Measurements from ENCODE around the gene CNTNAP5.

CNTNAP5 gene

DNA sequence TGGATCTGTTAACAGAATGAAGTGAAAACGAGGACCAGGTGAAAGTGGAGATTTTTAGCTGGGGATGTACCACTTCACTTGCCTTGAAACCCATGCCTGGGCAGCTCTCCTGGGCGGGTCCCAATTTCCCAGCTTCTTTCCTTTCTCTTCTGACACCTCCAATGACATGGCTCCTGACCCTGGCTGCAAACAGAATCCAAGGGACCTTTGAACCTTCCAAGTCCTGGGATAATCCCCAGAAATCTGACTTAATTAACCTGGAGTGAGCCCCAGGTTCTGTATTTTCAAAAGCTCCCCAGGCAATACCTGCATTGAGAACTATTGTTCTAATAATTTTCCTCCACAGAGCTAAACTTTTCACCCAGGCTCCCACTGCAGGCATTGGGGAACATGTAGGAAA is 495.9 kb downstream of the CNTNAP5 start:
- no peak overlapping the region for H3K4me3 ChIP-seq (ENCODE audit: low read length)
- DNase-seq (ENCODE audit: low read depth) = no peak
- TF ChIP-seq CTCF (conservative IDR thresholded peaks at IDR 0.05; ENCODE audit: low read depth, low read length) = no peak

- H3K4me3 ChIP-seq (ENCODE audit: low read length) = no peak overlapping the region
- DNase-seq (ENCODE audit: low read depth) = no peak
- no peak for TF ChIP-seq CTCF (conservative IDR thresholded peaks at IDR 0.05; ENCODE audit: low read depth, low read length)
These were observed 498.0 kb downstream of the CNTNAP5 start for GRCh38 chr2:124523096-124523495.

- peak; percentile 30 for DNase-seq (ENCODE audit: low read depth)
- TF ChIP-seq CTCF (conservative IDR thresholded peaks at IDR 0.05; ENCODE audit: low read depth, low read length) = no peak
These were observed 499.2 kb downstream of the CNTNAP5 start for GRCh38 chr2:124524155-124524915.

DNA sequence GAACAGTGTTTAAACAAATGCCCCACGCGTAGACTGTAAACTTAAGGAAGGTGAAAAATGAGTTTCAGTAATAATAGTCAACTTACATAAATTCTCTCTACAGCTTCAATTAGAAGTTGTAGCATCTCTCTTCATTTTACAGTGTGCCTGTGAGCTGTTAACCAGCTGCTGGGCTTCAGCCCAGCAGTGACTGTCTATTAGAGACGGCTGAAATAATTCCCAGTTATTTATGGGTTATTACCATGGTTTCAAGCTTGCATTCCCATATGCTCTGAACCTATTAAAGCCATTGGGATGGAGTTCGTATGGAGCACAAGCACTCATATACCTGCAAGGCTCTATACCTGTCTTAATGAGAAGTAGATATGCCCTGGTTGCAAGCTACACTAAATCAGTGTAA is 501.1 kb downstream of the CNTNAP5 start:
- TF ChIP-seq CTCF (conservative IDR thresholded peaks at IDR 0.05; ENCODE audit: low read depth, low read length) = no peak
- DNase-seq (ENCODE audit: low read depth) = no peak
- H3K4me3 ChIP-seq (ENCODE audit: low read length) = no peak overlapping the region

More at GRCh38 chr2:124524155-124524915, 499.2 kb downstream of the CNTNAP5 start:
- no peak overlapping the region for H3K4me3 ChIP-seq (ENCODE audit: low read length)

GRCh38 chr2:124530203-124530602 is 505.1 kb downstream of the CNTNAP5 start:
- no peak for DNase-seq (ENCODE audit: low read depth)
- no peak overlapping the region for H3K4me3 ChIP-seq (ENCODE audit: low read length)
- TF ChIP-seq CTCF (conservative IDR thresholded peaks at IDR 0.05; ENCODE audit: low read depth, low read length) = peak; percentile 50

- H3K4me3 ChIP-seq (ENCODE audit: low read length) = no peak overlapping the region
- no peak for DNase-seq (ENCODE audit: low read depth)
- no peak for TF ChIP-seq CTCF (conservative IDR thresholded peaks at IDR 0.05; ENCODE audit: low read depth, low read length)
These were observed 508.3 kb downstream of the CNTNAP5 start for GRCh38 chr2:124533226-124533954.

- TF ChIP-seq CTCF (conservative IDR thresholded peaks at IDR 0.05; ENCODE audit: low read depth, low read length) = no peak
- H3K4me3 ChIP-seq (ENCODE audit: low read length) = no peak overlapping the region
- no peak for DNase-seq (ENCODE audit: low read depth)
These were observed 508.9 kb downstream of the CNTNAP5 start for GRCh38 chr2:124534028-124534427.
